ENCODE data around the gene FBXO41. TPM values are rescaled to one million over a fixed set of nuclear protein-coding genes. Genes with fewer than 3 reads are reported as not detected.

Gene FBXO41
- polyA plus RNA-seq, 1 of the 3 experiments (the other 2 are of a cell fraction) = 3.1 TPM

DNA sequence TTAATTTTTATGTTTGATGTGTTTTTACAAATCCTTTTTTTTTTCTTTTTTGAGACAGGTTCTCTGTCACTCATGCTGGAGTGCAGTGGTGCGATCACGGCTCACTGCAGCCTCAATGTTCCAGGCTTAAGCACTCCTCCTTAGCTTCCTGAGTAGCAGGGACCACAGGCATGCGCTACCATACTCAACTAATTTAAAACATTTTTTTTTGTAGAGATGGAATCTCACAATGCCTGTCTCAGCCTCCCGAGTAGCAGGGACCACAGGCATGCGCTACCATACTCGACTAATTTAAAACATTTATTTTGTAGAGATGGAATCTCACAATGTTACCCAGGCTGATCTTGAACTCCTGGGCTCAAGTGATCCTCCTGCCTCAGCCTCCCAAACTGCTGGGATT, 78.7 kb downstream of the FBXO41 start:
- peaks cover 3% of the 10 kb centered on the region for H3F3A ChIP-seq (replicated peaks; ENCODE audit: insufficient read depth)
- H3K9me3 ChIP-seq = no peaks in the 10 kb centered on the region
- no peaks in the 10 kb centered on the region for H3K4me1 ChIP-seq (ENCODE audit: control insufficient read depth in 1 of 2, insufficient read depth in 2 of 2, low read depth in 1 of 2, low read length in 1 of 2)
- H2AFZ ChIP-seq (ENCODE audit: low read depth) = no peak overlapping the region
- POLR2A ChIA-PET = no interaction called here
- H3K79me2 ChIP-seq (ENCODE audit: insufficient read depth) = no peaks in the 10 kb centered on the region
- no peak for TF ChIP-seq MEF2A (IDR thresholded peaks at IDR 0.05; ENCODE audit: borderline replicate concordance, low read depth)
- H3K4me2 ChIP-seq = no peak overlapping the region
- CTCF ChIA-PET = interaction anchor here (0.9 to 8.6 kb wide), 2 partner anchors 17 to 29 kb away, joined by 3 to 74 read pairs; no protein-coding TSS in a partner anchor
- no peak overlapping the region for H3K27ac ChIP-seq (ENCODE audit: low read depth in 2 of 2, low read length in 1 of 2)
- H3K36me3 ChIP-seq (replicated peaks in 1 of 2; ENCODE audit: control insufficient read depth in 1 of 2, insufficient read depth in 2 of 2, low read length in 1 of 2) = no peaks in the 10 kb centered on the region
- WGBS (ENCODE audit: low lambda C conversion rate) = 14% methylated on average over 6 of the region's 6 CpGs
- no peak for DNase-seq
- H3K9me2 ChIP-seq = no peaks in the 10 kb centered on the region
- H3K9ac ChIP-seq = no peak overlapping the region
- H3K27me3 ChIP-seq (ENCODE audit: insufficient read depth) = peaks cover 53% of the 10 kb centered on the region
- no peaks in the 10 kb centered on the region for H4K20me1 ChIP-seq (ENCODE audit: insufficient read depth)
- H3K4me3 ChIP-seq (ENCODE audit: low read depth in 2 of 2, low read length in 1 of 2) = no peak overlapping the region

Small RNA genes lying within 50 kb of the gene (small RNA-seq; reads per million reads assigned to genes)
- gene RNU6-111P = 0 reads per million in 7 experiments

Other genes starting within 250 kb of the FBXO41 start
- 9.9 and 11.0 TPM in 2 replicates for gene SFXN5, start 212.8 kb downstream of the FBXO41 start, polyA plus RNA-seq (2012; rRNA removed)
- 16.4 and 17.1 TPM in 2 replicates for gene RAB11FIP5, start 171.5 kb downstream of the FBXO41 start, polyA plus RNA-seq (2012; rRNA removed)
- gene NOTO, start 81.9 kb downstream of the FBXO41 start, polyA plus RNA-seq (2012; rRNA removed) = not detected in 2 replicates
- 21.4 and 22.2 TPM in 2 replicates for gene SMYD5, start 70.2 kb downstream of the FBXO41 start, polyA plus RNA-seq (2012; rRNA removed)
- gene PRADC1, start 51.2 kb downstream of the FBXO41 start, polyA plus RNA-seq (2012; rRNA removed) = 8.5 and 9.6 TPM in 2 replicates
- gene CCT7, start 50.2 kb downstream of the FBXO41 start, polyA plus RNA-seq (2012; rRNA removed) = 369 and 405 TPM in 2 replicates
- 0.02 TPM in 1 of 2 replicates, not detected in the other for gene EGR4, start 9.1 kb upstream of the FBXO41 start, polyA plus RNA-seq (2012; rRNA removed)
- gene ALMS1, start 101.4 kb upstream of the FBXO41 start, polyA plus RNA-seq (2012; rRNA removed) = 7.0 and 7.1 TPM in 2 replicates

All from SK-N-SH (cell line).